Measurements from ENCODE around the gene SAMD4A.

DNA sequence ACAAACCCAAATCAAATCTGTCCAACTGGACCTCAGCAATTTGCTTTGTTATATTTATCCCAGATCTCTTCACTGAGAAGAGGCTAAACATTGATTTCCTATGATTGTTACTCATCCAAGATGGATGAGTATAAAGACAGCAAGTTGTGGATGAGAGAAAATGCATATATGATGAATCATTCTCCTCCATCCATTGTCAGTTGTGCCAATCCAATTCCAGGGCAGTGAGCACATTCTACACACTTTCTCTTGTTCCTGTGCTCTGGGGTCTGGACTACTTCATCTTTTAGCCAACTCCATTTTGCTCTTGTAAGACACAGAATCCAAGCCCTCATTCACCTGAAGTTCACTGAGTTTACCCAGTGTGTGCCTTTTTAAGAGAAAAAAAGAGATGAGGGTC lies 230.0 kb downstream of the SAMD4A start:
- TF ChIP-seq, protein P1, sequence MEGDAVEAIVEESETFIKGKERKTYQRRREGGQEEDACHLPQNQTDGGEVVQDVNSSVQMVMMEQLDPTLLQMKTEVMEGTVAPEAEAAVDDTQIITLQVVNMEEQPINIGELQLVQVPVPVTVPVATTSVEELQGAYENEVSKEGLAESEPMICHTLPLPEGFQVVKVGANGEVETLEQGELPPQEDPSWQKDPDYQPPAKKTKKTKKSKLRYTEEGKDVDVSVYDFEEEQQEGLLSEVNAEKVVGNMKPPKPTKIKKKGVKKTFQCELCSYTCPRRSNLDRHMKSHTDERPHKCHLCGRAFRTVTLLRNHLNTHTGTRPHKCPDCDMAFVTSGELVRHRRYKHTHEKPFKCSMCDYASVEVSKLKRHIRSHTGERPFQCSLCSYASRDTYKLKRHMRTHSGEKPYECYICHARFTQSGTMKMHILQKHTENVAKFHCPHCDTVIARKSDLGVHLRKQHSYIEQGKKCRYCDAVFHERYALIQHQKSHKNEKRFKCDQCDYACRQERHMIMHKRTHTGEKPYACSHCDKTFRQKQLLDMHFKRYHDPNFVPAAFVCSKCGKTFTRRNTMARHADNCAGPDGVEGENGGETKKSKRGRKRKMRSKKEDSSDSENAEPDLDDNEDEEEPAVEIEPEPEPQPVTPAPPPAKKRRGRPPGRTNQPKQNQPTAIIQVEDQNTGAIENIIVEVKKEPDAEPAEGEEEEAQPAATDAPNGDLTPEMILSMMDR (conservative IDR thresholded peaks at IDR 0.05; ENCODE audit: low read length) = no peak
- no peak for TF ChIP-seq EZH2phosphoT487 (IDR thresholded peaks at IDR 0.05; ENCODE audit: borderline replicate concordance, low read depth, low read length)
